ENCODE results near the gene PTPRK.

PTPRK gene

GRCh38 chr6:128067446-128068118 lies 452.8 kb downstream of the PTPRK start:
- no peak overlapping the region for H3K14ac ChIP-seq (ENCODE audit: low read length)
- H3K36me3 ChIP-seq (replicated peaks in 1 of 2; ENCODE audit: control insufficient read depth in 2 of 2, insufficient read depth in 2 of 2, low read length in 2 of 2) = peaks cover 0 to 14% of the 10 kb centered on the region in 2 donors
- H2BK5ac ChIP-seq (ENCODE audit: low read length) = no peak overlapping the region
- H3K27me3 ChIP-seq (ENCODE audit: control insufficient read depth in 3 of 3, insufficient read depth in 3 of 3, low read depth in 1 of 3, low read length in 3 of 3) = no peaks in the 10 kb centered on the region
- H3K23ac ChIP-seq (ENCODE audit: low read depth, low read length, poor library complexity) = no peak overlapping the region
- no peak overlapping the region for H4K8ac ChIP-seq (ENCODE audit: low read depth, low read length)
- H2AK5ac ChIP-seq (ENCODE audit: low read depth, low read length) = no peak overlapping the region
- H3K9ac ChIP-seq (ENCODE audit: low read depth, low read length, poor library complexity) = no peak overlapping the region
- no peak overlapping the region for H2AFZ ChIP-seq (ENCODE audit: low read length)
- no peaks in the 10 kb centered on the region for H3K9me3 ChIP-seq (replicated peaks in 1 of 2; ENCODE audit: control insufficient read depth in 2 of 2, insufficient read depth in 1 of 2, low read depth in 1 of 2, low read length in 2 of 2)
- H3K79me1 ChIP-seq (ENCODE audit: low read depth, low read length) = no peaks in the 10 kb centered on the region
- H2BK120ac ChIP-seq (ENCODE audit: low read depth, low read length) = no peak overlapping the region
- WGBS, 2 donors (ENCODE audit: extremely low coverage in 2 of 2, insufficient read length in 2 of 2, insufficient replicate concordance in 1 of 2) = no CpG with 5 or more reads among the region's 11 CpGs
- peaks cover 4 to 7% of the 10 kb centered on the region in 2 donors for H3K4me1 ChIP-seq (ENCODE audit: control insufficient read depth in 2 of 2, insufficient read depth in 1 of 2, low read depth in 1 of 2, low read length in 2 of 2)
- no peak overlapping the region for H2BK12ac ChIP-seq (ENCODE audit: low read length)
- H3K4ac ChIP-seq (ENCODE audit: low read length) = no peak overlapping the region
- H3K18ac ChIP-seq (ENCODE audit: low read length) = no peak overlapping the region
- no peak overlapping the region for H3K4me3 ChIP-seq (ENCODE audit: low read length in 2 of 2)
- H2BK15ac ChIP-seq (ENCODE audit: low read length) = no peak overlapping the region
- H3K27ac ChIP-seq (replicated peaks; ENCODE audit: low read length) = no peak overlapping the region
- H3K4me2 ChIP-seq (ENCODE audit: insufficient read depth, low read length, poor library complexity, severe bottlenecking) = no peak overlapping the region
- no peak overlapping the region for H4K91ac ChIP-seq (ENCODE audit: low read depth, low read length, poor library complexity)
- DNase-seq (ENCODE audit: low spot score) = no peak

GRCh38 chr6:128065072-128065471 lies 455.3 kb downstream of the PTPRK start:
- H2AFZ ChIP-seq (ENCODE audit: low read length) = no peak overlapping the region
- WGBS, 2 donors (ENCODE audit: extremely low coverage in 2 of 2, insufficient read length in 2 of 2, insufficient replicate concordance in 1 of 2) = no CpG with 5 or more reads among the region's 3 CpGs
- peaks cover 0 to 14% of the 10 kb centered on the region in 2 donors for H3K36me3 ChIP-seq (replicated peaks in 1 of 2; ENCODE audit: control insufficient read depth in 2 of 2, insufficient read depth in 2 of 2, low read length in 2 of 2)
- H4K8ac ChIP-seq (ENCODE audit: low read depth, low read length) = no peak overlapping the region
- no peak overlapping the region for H3K9ac ChIP-seq (ENCODE audit: low read depth, low read length, poor library complexity)
- no peaks in the 10 kb centered on the region for H3K27me3 ChIP-seq (ENCODE audit: control insufficient read depth in 3 of 3, insufficient read depth in 3 of 3, low read depth in 1 of 3, low read length in 3 of 3)
- no peak overlapping the region for H3K27ac ChIP-seq (replicated peaks; ENCODE audit: low read length)
- H2BK12ac ChIP-seq (ENCODE audit: low read length) = no peak overlapping the region
- H3K79me1 ChIP-seq (ENCODE audit: low read depth, low read length) = no peaks in the 10 kb centered on the region
- no peak overlapping the region for H4K91ac ChIP-seq (ENCODE audit: low read depth, low read length, poor library complexity)
- no peak overlapping the region for H2BK15ac ChIP-seq (ENCODE audit: low read length)
- H2BK5ac ChIP-seq (ENCODE audit: low read length) = no peak overlapping the region
- H3K4me2 ChIP-seq (ENCODE audit: insufficient read depth, low read length, poor library complexity, severe bottlenecking) = no peak overlapping the region
- no peaks in the 10 kb centered on the region for H3K9me3 ChIP-seq (replicated peaks in 1 of 2; ENCODE audit: control insufficient read depth in 2 of 2, insufficient read depth in 1 of 2, low read depth in 1 of 2, low read length in 2 of 2)
- no peak for DNase-seq (ENCODE audit: low spot score)
- peaks cover 4 to 7% of the 10 kb centered on the region in 2 donors for H3K4me1 ChIP-seq (ENCODE audit: control insufficient read depth in 2 of 2, insufficient read depth in 1 of 2, low read depth in 1 of 2, low read length in 2 of 2)
- H3K18ac ChIP-seq (ENCODE audit: low read length) = no peak overlapping the region
- H3K4me3 ChIP-seq (ENCODE audit: low read length in 2 of 2) = no peak overlapping the region
- H3K4ac ChIP-seq (ENCODE audit: low read length) = no peak overlapping the region
- no peak overlapping the region for H3K23ac ChIP-seq (ENCODE audit: low read depth, low read length, poor library complexity)
- no peak overlapping the region for H2AK5ac ChIP-seq (ENCODE audit: low read depth, low read length)
- H2BK120ac ChIP-seq (ENCODE audit: low read depth, low read length) = no peak overlapping the region
- H3K14ac ChIP-seq (ENCODE audit: low read length) = no peak overlapping the region

- Histone ChIP-seq H2BK120ac (ENCODE audit: low read depth, low read length) (no peak overlapping the region), H2AK5ac (ENCODE audit: low read depth, low read length) (no peak overlapping the region), H3K4me3 (ENCODE audit: low read length in 2 of 2) (no peak overlapping the region), H3K18ac (ENCODE audit: low read length) (no peak overlapping the region), H2BK5ac (ENCODE audit: low read length) (no peak overlapping the region), H3K14ac (ENCODE audit: low read length) (no peak overlapping the region), H3K4me1 (ENCODE audit: control insufficient read depth in 2 of 2, insufficient read depth in 1 of 2, low read depth in 1 of 2, low read length in 2 of 2) (peaks cover 4 to 7% of the 10 kb centered on the region in 2 donors), H3K9me3 (replicated peaks in 1 of 2; ENCODE audit: control insufficient read depth in 2 of 2, insufficient read depth in 1 of 2, low read depth in 1 of 2, low read length in 2 of 2) (no peaks in the 10 kb centered on the region), H3K4ac (ENCODE audit: low read length) (no peak overlapping the region), H2AFZ (ENCODE audit: low read length) (no peak overlapping the region), H3K27me3 (ENCODE audit: control insufficient read depth in 3 of 3, insufficient read depth in 3 of 3, low read depth in 1 of 3, low read length in 3 of 3) (no peaks in the 10 kb centered on the region), H4K8ac (ENCODE audit: low read depth, low read length) (no peak overlapping the region), H3K4me2 (ENCODE audit: insufficient read depth, low read length, poor library complexity, severe bottlenecking) (no peak overlapping the region), H3K36me3 (replicated peaks in 1 of 2; ENCODE audit: control insufficient read depth in 2 of 2, insufficient read depth in 2 of 2, low read length in 2 of 2) (peaks cover 0 to 17% of the 10 kb centered on the region in 2 donors), H3K9ac (ENCODE audit: low read depth, low read length, poor library complexity) (no peak overlapping the region), H2BK12ac (ENCODE audit: low read length) (no peak overlapping the region), H3K23ac (ENCODE audit: low read depth, low read length, poor library complexity) (no peak overlapping the region), H4K91ac (ENCODE audit: low read depth, low read length, poor library complexity) (no peak overlapping the region), H3K79me1 (ENCODE audit: low read depth, low read length) (no peaks in the 10 kb centered on the region), H2BK15ac (ENCODE audit: low read length) (no peak overlapping the region), H3K27ac (replicated peaks; ENCODE audit: low read length) (no peak overlapping the region)
- no CpG with 5 or more reads among the region's 2 CpGs for WGBS, 2 donors (ENCODE audit: extremely low coverage in 2 of 2, insufficient read length in 2 of 2, insufficient replicate concordance in 1 of 2)
- no peak for DNase-seq (ENCODE audit: low spot score)
Measured at GRCh38 chr6:128064540-128064895, 455.9 kb downstream of the PTPRK start.

GRCh38 chr6:128063850-128064539 lies 456.4 kb downstream of the PTPRK start:
- Histone ChIP-seq H2BK5ac (ENCODE audit: low read length) (no peak overlapping the region), H3K4me2 (ENCODE audit: insufficient read depth, low read length, poor library complexity, severe bottlenecking) (no peak overlapping the region), H2AK5ac (ENCODE audit: low read depth, low read length) (no peak overlapping the region), H3K9ac (ENCODE audit: low read depth, low read length, poor library complexity) (no peak overlapping the region), H3K27ac (replicated peaks; ENCODE audit: low read length) (no peak overlapping the region), H3K36me3 (replicated peaks in 1 of 2; ENCODE audit: control insufficient read depth in 2 of 2, insufficient read depth in 2 of 2, low read length in 2 of 2) (peaks cover 0 to 22% of the 10 kb centered on the region in 2 donors), H3K79me1 (ENCODE audit: low read depth, low read length) (no peaks in the 10 kb centered on the region), H3K14ac (ENCODE audit: low read length) (no peak overlapping the region), H3K9me3 (replicated peaks in 1 of 2; ENCODE audit: control insufficient read depth in 2 of 2, insufficient read depth in 1 of 2, low read depth in 1 of 2, low read length in 2 of 2) (no peaks in the 10 kb centered on the region), H2BK15ac (ENCODE audit: low read length) (no peak overlapping the region), H4K91ac (ENCODE audit: low read depth, low read length, poor library complexity) (no peak overlapping the region), H3K4me3 (ENCODE audit: low read length in 2 of 2) (no peak overlapping the region), H3K23ac (ENCODE audit: low read depth, low read length, poor library complexity) (no peak overlapping the region), H2BK12ac (ENCODE audit: low read length) (no peak overlapping the region), H3K4ac (ENCODE audit: low read length) (no peak overlapping the region), H2AFZ (ENCODE audit: low read length) (no peak overlapping the region), H3K4me1 (ENCODE audit: control insufficient read depth in 2 of 2, insufficient read depth in 1 of 2, low read depth in 1 of 2, low read length in 2 of 2) (peaks cover 4 to 7% of the 10 kb centered on the region in 2 donors), H3K18ac (ENCODE audit: low read length) (no peak overlapping the region), H2BK120ac (ENCODE audit: low read depth, low read length) (no peak overlapping the region), H4K8ac (ENCODE audit: low read depth, low read length) (no peak overlapping the region), H3K27me3 (ENCODE audit: control insufficient read depth in 3 of 3, insufficient read depth in 3 of 3, low read depth in 1 of 3, low read length in 3 of 3) (no peaks in the 10 kb centered on the region)
- DNase-seq (ENCODE audit: low spot score) = no peak
- WGBS, 2 donors (ENCODE audit: extremely low coverage in 2 of 2, insufficient read length in 2 of 2, insufficient replicate concordance in 1 of 2) = no CpG with 5 or more reads among the region's 3 CpGs
